GM12878 (cell line): ENCODE results near the gene EXPH5. TPM values are rescaled to one million over a fixed set of nuclear protein-coding genes. Genes with fewer than 3 reads are reported as not detected.

Source experiments
- ATF7 ChIP-seq: fragments of 450-650 bp; IDR thresholded peaks from 2 replicates; pipeline ENCODE4 v1.6.1; 2016; ENCODE audit warnings: low read depth, mild to moderate bottlenecking
- BACH1 ChIP-seq: fragments of 450-650 bp; IDR thresholded peaks from 2 replicates; pipeline ENCODE4 v1.6.1; 2017; ENCODE audit warnings: mild to moderate bottlenecking, borderline replicate concordance
- CREB1 ChIP-seq: IDR thresholded peaks from 2 replicates; pipeline ENCODE4 v1.6.1; 2012; ENCODE audit warnings: low read depth, mild to moderate bottlenecking, inconsistent platforms
- CREM ChIP-seq: IDR thresholded peaks from 2 replicates; pipeline ENCODE4 v1.6.1; 2014; ENCODE audit warnings: antibody characterized with exemption, low read depth
- DPF2 ChIP-seq: fragments of 450-650 bp; IDR thresholded peaks from 2 replicates; pipeline ENCODE4 v1.6.1; 2017; ENCODE audit warnings: mild to moderate bottlenecking
- EZH2 ChIP-seq: IDR thresholded peaks from 2 replicates; pipeline ENCODE4 v1.6.1; 2012; ENCODE audit warnings: low read depth, mild to moderate bottlenecking, control low read depth, inconsistent platforms, low read length, borderline replicate concordance; ENCODE audit not compliant: control insufficient read depth
- HCFC1 ChIP-seq: fragments of 150-350 bp; IDR thresholded peaks from 2 replicates; pipeline ENCODE4 v1.6.1; 2014; ENCODE audit warnings: low read length
- IKZF2 ChIP-seq, 2 experiments: fragments of 450-650 bp; IDR thresholded peaks; 2 replicates each; pipeline ENCODE4 v1.6.1; 2017; ENCODE audit warnings: mild to moderate bottlenecking in 2 of 2, moderate library complexity in 2 of 2
- IRF4 ChIP-seq: IDR thresholded peaks from 2 replicates; pipeline ENCODE4 v1.6.1; 2011; ENCODE audit warnings: low read depth, low read length
- IRF5 ChIP-seq: fragments of 450-650 bp; IDR thresholded peaks from 2 replicates; pipeline ENCODE4 v1.6.1; 2017; ENCODE audit warnings: borderline replicate concordance
- MTA2 ChIP-seq: fragments of 450-650 bp; IDR thresholded peaks from 2 replicates; pipeline ENCODE4 v1.6.1; 2016; ENCODE audit warnings: low read depth, mild to moderate bottlenecking, moderate library complexity
- MTA3 ChIP-seq: IDR thresholded peaks from 2 replicates; pipeline ENCODE4 v1.6.1; 2012; ENCODE audit warnings: low read length, inconsistent platforms, borderline replicate concordance
- NFXL1 ChIP-seq: fragments of 450-650 bp; IDR thresholded peaks from 2 replicates; pipeline ENCODE4 v1.6.1; 2017; ENCODE audit warnings: antibody characterized with exemption, mild to moderate bottlenecking, borderline replicate concordance
- PAX5 ChIP-seq: IDR thresholded peaks from 2 replicates; pipeline ENCODE4 v1.6.1; 2011; ENCODE audit warnings: low read depth, low read length, borderline replicate concordance
- SKIL ChIP-seq: fragments of 450-650 bp; IDR thresholded peaks from 2 replicates; pipeline ENCODE4 v1.6.1; 2017; ENCODE audit warnings: mild to moderate bottlenecking, low read depth, inconsistent platforms; ENCODE audit not compliant: poor library complexity, severe bottlenecking
- SUZ12 ChIP-seq: fragments of 200-600 bp; sonication (generic); IDR thresholded peaks from one replicate; pipeline ENCODE4 v1.6.1; 2018; ENCODE audit warnings: antibody characterized with exemption, mild to moderate bottlenecking; ENCODE audit not compliant: unreplicated experiment
- TBL1XR1 ChIP-seq: IDR thresholded peaks from 2 replicates; pipeline ENCODE4 v1.6.1; 2012; ENCODE audit warnings: low read depth, low read length, improper control_type of control experiment
- ZBED1 ChIP-seq: IDR thresholded peaks from 2 replicates; pipeline ENCODE4 v1.6.1; 2016; ENCODE audit warnings: borderline replicate concordance
- polyA plus RNA-seq, 11 experiments: library from polyadenylated mRNA; depleted of rRNA in 4 of 11; unstranded in 6 of 11; stranded (reverse) in 5 of 11; fragments of >200 nt; fragmentation: Nextera tagmentation in 4 of 11; fragmentation: Illumina TruSeq in 1 of 11; extraction: Ambion mirVana in 4 of 11; extraction: Trizol in 1 of 11; gene quantifications; 1 replicate in 1 of 11; 2 replicates in 10 of 11; pipeline versions ENCODE4 v1.2.1 to v1.2.3, GENCODE V29; 2011 to 2016; ENCODE audit warnings: inconsistent platforms in 2 of 11, missing spikeins in 2 of 11, low read depth in 1 of 11
- total RNA-seq, 4 experiments: library from RNA; depleted of rRNA in 3 of 4; stranded (reverse); fragments of >200 nt in 3 of 4; fragmentation: Illumina TruSeq in 1 of 4; extraction: Trizol in 1 of 4; gene quantifications; 2 replicates each; pipeline versions ENCODE4 v1.2.1 to v1.2.3, GENCODE V29; 2013 to 2021

The EXPH5 gene
- total and polyA plus RNA-seq, 10 of the 15 experiments (the other 5 are each of a cell fraction or from before 2014, with no cell fraction given): 0.69 to 11.1 (median 4.3) TPM

- TF ChIP-seq ATF7 (peak; percentile 91), PAX5 (0 out of 2 replicates have a peak, but pooled peaks have one; percentile 17), CREM (peak; percentile 88), IRF4 (peak; percentile 79; the same call in 1 of the 2 replicates), NFXL1 (no peak), ZBED1 (peak; percentile 82), IKZF2 (IDR thresholded peaks at IDR 0.05) (peak; percentile 58 to 70; a peak in 2 of 4 replicates), SKIL (peak; percentile 86), MTA2 (peak; percentile 90), TBL1XR1 (peak; percentile 99), BACH1 (peak; percentile 98; the same call in 1 of the 2 replicates), CREB1 (peak; percentile 46; the same call in 1 of the 2 replicates), DPF2 (peak; percentile 74; the same call in 1 of the 2 replicates), IRF5 (no peak), MTA3 (peak; percentile 87; the same call in 1 of the 2 replicates), EZH2 (no peak), SUZ12 (no peak), HCFC1 (no peak)
Observed at GRCh38 chr11:108620958-108621772, 27.6 kb upstream of the EXPH5 start (continued).
